HG03139 (cell line): ENCODE data around the gene CKB.
"Not testable (repeated sequence)": the region's sequence is repeated elsewhere in the genome, so short reads cannot be mapped to it uniquely, and the experiment has no call there.

ENCODE experiments used
- ATAC-seq: cut with Tn5 transposase; IDR thresholded peaks from one replicate; pipeline ENCODE4 v1.9.1; 2021; ENCODE audit not compliant: unreplicated experiment

Gene CKB

DNA sequence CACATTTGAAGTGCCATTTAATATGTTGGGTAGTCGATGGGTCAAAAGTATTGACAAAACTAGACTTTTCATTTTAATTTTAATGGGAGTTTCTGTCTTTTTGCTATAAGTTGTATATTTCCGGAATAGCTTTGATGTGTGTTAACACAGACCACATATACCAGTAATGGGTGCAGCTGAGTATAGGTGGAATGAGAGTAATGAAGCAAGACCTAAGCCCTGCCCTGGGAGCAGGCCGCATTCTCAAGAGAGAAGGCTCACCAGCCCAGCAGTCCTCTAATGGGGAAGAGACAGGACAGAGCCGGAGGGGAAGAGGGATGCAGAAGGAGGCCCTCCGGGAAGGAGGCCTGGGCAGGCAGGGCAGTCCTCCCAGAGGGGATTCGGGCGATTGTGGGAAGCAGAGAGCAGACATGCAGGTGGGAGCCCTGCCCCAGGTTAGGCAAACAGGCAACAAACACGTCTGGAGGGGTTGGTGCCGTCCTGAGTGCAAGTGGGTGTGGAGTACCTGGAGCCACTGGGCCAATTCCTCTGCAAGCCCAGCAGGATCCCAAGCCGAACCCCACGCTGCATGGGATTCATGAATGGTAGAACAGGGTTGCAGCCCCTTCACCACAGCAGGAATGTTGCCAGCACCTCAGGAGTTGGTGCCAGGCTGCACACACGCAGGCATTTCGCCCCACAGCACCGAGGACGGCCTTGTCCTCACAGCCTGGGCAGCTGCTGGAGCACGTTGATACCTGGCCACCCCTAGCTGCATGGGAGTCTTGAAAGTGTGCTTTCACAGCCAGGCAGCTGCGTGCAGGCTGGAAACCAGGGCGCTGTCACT, 7.8 kb downstream of the CKB start:
- no peak for ATAC-seq

- no peak for ATAC-seq
These were observed 9.7 kb downstream of the CKB start for GRCh38 chr14:103512701-103513611.

- not testable (repeated sequence) for ATAC-seq
These were observed 10.4 kb downstream of the CKB start for GRCh38 chr14:103512180-103512579.

GRCh38 chr14:103510724-103511693, 11.6 kb downstream of the CKB start:
- no peak for ATAC-seq

- ATAC-seq: no peak
These were observed 12.5 kb downstream of the CKB start for GRCh38 chr14:103509864-103510723.

GRCh38 chr14:103508521-103509329, 13.9 kb downstream of the CKB start:
- no peak for ATAC-seq

- no peak for ATAC-seq
These were observed 14.9 kb downstream of the CKB start for GRCh38 chr14:103507751-103508150.

DNA sequence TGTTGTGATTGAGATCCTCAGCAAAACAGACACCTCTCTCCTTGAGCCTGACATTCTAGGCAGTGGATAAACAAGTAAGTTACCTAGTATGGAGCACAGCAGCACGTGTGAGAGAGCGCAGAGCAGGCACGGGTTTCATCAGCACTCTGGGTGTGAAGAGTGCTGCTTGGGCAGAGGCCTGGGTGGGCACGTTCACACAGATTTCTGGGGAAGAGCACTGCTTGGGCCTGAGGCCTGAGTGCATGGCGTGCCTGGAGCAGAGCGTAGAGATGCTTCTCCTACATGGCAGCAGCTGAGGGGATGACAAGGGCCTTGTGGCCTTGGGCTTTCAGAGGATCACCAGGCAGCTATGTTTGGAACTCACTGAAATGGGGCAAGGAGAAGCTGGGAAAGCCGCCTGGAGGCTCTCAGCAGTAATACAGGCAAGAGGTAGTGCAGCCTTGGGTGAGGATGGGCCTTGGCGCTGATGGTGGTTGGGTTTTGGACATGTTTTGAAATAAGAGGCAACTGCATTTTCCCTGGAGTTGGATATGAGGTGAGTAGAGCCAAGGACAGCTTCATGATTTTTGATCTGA, 17.6 kb downstream of the CKB start:
- ATAC-seq: no peak

DNA sequence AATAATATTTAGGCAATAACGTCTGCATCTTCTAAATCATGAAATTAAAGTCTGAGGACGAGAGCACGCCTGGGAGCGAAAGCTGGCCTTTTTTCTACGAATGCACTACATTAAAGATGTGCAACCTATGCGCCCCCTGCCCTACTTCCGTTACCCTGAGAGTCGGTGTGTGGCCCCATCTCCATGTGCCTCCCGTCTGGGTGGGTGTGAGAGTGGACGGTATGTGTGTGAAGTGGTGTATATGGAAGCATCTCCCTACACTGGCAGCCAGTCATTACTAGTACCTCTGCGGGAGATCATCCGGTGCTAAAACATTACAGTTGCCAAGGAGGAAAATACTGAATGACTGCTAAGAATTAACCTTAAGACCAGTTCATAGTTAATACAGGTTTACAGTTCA, 19.3 kb downstream of the CKB start:
- ATAC-seq: no peak

DNA sequence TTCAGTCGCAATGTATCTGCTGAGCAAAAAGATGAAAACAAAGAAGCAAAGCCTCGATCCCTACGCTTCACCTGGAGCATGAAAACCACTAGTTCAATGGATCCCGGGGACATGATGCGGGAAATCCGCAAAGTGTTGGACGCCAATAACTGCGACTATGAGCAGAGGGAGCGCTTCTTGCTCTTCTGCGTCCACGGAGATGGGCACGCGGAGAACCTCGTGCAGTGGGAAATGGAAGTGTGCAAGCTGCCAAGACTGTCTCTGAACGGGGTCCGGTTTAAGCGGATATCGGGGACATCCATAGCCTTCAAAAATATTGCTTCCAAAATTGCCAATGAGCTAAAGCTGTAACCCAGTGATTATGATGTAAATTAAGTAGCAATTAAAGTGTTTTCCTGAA, 19.8 kb downstream of the CKB start:
- no peak for ATAC-seq

- no peak for ATAC-seq
These were observed 20.5 kb downstream of the CKB start for GRCh38 chr14:103501921-103502669.

GRCh38 chr14:103501041-103501870, 21.4 kb downstream of the CKB start:
- ATAC-seq: no peak

DNA sequence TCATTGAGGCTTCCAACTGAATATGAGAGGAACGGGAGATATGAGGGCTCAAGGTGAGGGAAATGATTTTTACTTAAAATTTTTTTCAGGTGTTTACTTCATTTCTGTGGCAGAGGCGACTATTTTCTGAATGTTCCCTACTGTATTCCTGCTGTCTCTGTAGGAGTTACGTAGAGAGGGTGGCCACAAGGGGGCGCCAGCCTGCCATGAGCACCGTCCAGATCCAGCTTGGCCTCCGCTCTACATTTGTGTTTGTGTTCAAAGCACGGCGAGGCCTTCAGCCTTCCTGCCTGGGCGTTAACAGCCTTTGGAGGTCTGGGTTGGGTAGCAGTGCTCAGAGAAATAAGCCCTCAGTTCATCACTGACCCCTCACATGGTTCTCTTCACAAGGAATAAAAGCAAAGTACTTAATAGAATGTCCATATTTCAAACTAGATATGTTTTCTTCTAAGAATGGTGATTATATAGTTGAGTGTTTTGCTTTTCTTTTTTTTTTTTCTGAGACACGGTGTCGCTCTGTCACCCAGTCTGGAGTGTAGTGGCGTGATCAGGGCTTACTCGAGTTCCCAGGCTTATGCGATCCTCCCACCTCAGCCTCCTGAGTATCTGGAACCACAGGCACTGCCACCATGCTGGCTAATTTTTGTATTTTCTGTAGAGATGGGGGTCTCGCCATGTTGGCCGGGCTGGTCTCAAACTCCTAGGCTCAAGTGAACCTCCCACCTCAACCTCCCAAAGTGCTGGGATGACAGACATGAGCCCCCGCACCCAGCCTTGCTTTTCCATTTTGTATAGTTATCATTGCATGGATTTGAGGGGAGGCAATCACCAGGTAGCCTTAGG, 22.3 kb downstream of the CKB start:
- no peak for ATAC-seq

GRCh38 chr14:103499709-103500108, 22.9 kb downstream of the CKB start:
- ATAC-seq: no peak

GRCh38 chr14:103496776-103497175, 25.9 kb downstream of the CKB start:
- ATAC-seq: no peak

DNA sequence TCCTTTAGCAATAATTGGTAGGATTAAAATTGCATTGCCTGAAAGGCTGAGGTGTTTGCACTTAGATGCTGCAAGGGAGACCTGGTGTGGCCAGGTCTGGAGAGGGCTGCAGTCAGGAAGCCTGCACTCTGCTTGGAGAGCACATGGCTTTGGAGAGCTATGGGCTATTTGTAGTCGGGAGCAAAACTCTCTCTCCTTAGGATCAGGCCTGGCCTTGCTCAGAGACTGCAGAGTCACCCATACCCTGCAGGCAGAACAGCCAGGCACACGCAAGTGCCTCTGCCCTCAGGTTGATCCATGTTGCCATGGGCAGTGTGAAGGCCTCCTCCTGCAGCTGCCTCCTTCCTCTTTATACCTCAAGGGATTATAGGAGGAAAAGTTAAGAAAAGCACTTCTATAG, 26.8 kb downstream of the CKB start:
- no peak for ATAC-seq
